Fibroblast of skin of right quadriceps (primary cell): ENCODE measurements around the gene MAD1L1.
"Not testable (repeated sequence)": the region's sequence is repeated elsewhere in the genome, so short reads cannot be mapped to it uniquely, and the experiment has no call there.

Source experiments
- DNase-seq: peaks from one replicate; pipeline ENCODE4 v3.0.0-alpha.2; 2013

The MAD1L1 gene

GRCh38 chr7:1930381-1931065 lies 302.2 kb downstream of the MAD1L1 start:
- no peak for DNase-seq

GRCh38 chr7:1929349-1929925 lies 303.3 kb downstream of the MAD1L1 start:
- not testable (repeated sequence) for DNase-seq

GRCh38 chr7:1928645-1929348 lies 303.9 kb downstream of the MAD1L1 start:
- DNase-seq, result no peak

- no peak for DNase-seq
Measured at GRCh38 chr7:1927937-1928644, 304.7 kb downstream of the MAD1L1 start.

- DNase-seq, result no peak
Measured at GRCh38 chr7:1926908-1927306, 305.8 kb downstream of the MAD1L1 start.

- DNase-seq, result no peak
Measured at GRCh38 chr7:1925973-1926907, 306.5 kb downstream of the MAD1L1 start.

- DNase-seq, result no peak
Measured at GRCh38 chr7:1925349-1925748, 307.4 kb downstream of the MAD1L1 start.

- peak; percentile 93 for DNase-seq
Measured at GRCh38 chr7:1924258-1924817, 308.4 kb downstream of the MAD1L1 start.

GRCh38 chr7:1923409-1924257 lies 309.1 kb downstream of the MAD1L1 start:
- no peak for DNase-seq

- DNase-seq, result peak; percentile 34
Measured at GRCh38 chr7:1922870-1923236, 309.9 kb downstream of the MAD1L1 start.

GRCh38 chr7:1922071-1922869 lies 310.5 kb downstream of the MAD1L1 start:
- peak; percentile 72 for DNase-seq

- no peak for DNase-seq
Measured at GRCh38 chr7:1920881-1921280, 311.9 kb downstream of the MAD1L1 start.

- no peak for DNase-seq
Measured at GRCh38 chr7:1920266-1920681, 312.5 kb downstream of the MAD1L1 start.

GRCh38 chr7:1919539-1920265 lies 313.0 kb downstream of the MAD1L1 start:
- no peak for DNase-seq

- DNase-seq, result no peak
Measured at GRCh38 chr7:1918881-1919525, 313.7 kb downstream of the MAD1L1 start.

GRCh38 chr7:1918063-1918645 lies 314.6 kb downstream of the MAD1L1 start:
- DNase-seq, result no peak

- DNase-seq, result peak; percentile 54
Measured at GRCh38 chr7:1917221-1918062, 315.3 kb downstream of the MAD1L1 start.

- DNase-seq, result no peak
Measured at GRCh38 chr7:1916601-1916970, 316.2 kb downstream of the MAD1L1 start.
